GM19023 (cell line): ENCODE measurements around the gene NUAK1.
"Not testable (repeated sequence)": the region's sequence is repeated elsewhere in the genome, so short reads cannot be mapped to it uniquely, and the experiment has no call there.

ENCODE experiments used
- ATAC-seq: cut with Tn5 transposase; IDR thresholded peaks from one replicate; pipeline ENCODE4 v1.9.1; 2021; ENCODE audit warnings: mild to moderate bottlenecking, moderate library complexity; ENCODE audit not compliant: unreplicated experiment

The NUAK1 gene

DNA sequence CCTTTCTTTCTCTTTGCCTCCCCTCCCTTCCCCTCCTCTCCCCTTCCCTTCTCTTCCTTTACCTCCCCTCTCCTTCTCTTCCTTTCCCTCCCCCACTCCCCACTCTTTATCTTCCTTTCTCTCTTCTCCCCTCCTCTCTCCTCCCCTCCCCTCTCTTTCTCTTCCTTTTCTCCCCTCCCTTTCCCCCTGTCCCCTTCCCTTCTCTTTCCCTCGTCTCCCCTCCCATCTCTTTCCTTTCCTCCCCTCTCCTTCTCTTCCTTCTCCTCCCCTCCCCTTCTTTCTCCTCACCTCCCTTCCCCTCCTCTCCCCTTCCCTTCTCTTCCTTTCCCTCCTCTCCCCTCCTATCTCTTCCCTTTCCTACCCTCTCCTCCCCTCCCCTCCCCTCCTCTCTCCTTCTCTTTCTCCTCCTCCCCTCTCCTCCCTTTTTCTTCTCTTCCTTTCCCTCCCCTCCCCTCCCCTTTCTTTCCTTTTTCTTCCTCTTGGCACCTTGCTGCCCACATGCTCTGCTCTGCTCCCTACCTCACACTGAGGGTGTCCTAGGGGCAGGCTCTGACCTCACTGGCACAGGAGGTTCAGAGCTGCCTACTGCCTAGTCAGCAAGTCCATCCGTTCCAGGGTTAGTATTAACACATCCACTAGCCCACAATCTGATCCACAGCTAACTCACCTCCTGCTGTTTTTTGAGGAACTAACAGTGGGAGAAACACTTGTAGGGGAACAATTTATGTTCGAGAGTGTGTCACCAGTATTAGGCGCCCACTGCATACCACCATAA, 101.0 kb downstream of the NUAK1 start:
- ATAC-seq: no peak

DNA sequence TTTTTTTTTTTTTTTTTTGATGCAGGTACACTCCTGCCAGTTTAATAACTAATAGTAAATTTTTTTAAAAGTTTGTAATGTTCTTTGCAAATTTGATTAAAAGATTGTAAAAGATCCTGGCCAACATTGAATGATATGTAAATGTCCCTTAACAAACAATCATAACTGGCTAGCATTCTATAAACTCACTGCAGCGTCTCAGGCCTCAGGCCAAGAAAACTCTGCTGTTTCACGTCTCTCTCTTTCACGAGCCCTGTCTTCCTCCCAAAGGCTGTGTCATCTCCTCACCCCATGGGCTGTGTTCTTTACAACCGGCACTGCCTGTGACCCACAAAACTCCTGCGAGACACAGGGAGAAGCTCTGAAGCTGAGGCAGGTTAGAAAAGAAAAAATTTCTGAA, 103.3 kb downstream of the NUAK1 start:
- ATAC-seq: no peak

DNA sequence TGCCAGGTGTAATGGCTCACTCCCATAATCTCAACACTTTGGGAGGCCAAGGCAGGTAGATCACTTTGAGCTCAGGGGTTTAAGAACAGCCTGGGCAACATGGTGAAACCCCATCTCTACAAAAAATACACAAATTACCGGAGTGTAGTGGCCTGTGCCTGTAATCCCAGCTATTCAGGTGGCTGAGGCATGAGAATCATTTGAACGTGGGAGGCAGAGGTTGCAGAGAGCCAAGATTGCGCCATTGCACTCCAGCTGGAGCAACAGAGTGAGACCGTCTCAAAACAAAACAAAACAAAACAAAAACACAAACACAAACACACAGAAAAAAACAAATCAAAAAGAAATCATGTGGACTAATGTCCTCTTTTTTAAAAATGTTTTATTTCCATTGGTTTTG, 104.4 kb downstream of the NUAK1 start:
- ATAC-seq: no peak

DNA sequence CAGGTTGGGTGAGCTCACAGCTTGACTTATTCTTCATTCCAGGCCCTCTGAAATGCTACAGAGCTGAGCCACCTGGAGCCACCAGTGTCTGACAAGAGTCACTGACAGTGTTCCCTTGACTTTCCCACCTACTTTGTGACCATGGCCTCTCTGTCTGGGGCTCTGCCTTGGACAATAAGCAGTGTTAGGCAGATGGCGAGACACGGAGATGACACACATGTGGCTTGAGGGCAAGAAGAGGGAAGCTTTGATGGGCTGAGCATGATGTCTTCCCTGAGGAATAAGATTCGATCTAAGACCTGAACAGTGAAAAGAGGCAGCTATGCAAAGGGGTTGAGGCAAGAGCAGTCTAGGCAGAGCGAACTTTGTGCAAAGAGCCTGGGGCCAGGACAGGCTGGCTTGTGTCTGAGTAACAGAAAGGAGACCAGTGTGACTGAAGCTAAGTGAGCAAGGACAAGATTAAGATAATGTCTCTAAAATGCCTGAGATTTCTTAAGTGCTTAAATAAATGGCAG, 105.5 kb downstream of the NUAK1 start:
- ATAC-seq: no peak

DNA sequence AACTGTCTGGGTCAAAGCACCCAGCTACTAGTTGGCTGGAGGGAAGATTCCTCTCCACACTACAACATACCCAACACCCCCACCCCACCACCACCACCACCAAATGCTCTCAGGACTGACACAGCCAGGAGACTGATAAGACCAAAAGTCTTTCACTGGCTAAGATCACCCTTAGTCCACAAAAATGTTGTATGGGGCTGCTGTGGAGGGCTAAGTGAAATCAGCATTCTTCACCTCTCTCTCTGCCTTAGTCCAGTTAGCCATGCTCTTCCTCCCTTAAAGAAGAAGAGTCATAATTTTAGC, 106.2 kb downstream of the NUAK1 start:
- ATAC-seq: no peak

DNA sequence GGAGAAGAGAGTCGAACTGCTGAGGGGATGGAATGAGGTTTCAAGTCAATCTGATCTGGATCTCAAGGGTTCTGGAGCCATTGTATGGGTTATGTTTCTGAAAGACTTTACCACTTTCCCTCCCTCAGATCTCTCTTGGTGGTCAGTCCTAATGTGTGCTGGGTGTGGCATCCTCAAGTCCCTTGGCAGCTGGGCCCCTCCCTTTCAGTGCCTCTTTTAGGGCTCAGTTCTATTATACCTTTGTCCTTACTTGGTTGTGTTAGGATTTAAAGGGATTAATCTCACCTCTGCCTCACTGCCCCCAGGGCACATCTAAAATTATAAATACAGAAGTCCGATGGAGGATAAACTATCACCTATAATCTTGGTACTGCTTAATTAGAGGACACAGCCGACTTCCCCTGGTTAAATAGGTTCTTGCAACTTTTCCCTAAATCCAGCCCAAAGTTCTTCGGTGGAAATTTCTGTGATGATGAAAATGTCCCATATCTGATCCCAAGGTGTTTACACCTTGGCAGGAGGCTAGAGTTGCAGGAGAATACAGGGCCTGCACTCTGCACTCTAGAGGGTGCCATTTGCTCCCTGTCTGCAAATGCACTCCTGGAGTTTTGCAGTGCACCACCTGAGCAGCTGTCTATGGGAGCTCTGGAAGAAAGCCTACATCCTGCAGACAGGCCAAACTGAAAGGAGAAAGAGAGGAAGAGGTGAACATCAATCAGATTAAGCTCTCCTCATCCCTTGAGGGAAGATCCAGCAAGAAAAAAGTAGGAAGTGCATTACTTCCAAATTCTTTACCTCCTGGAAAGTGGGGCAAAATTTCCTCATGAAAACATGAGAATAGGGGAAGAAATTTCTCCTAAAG, 106.8 kb downstream of the NUAK1 start:
- no peak for ATAC-seq

DNA sequence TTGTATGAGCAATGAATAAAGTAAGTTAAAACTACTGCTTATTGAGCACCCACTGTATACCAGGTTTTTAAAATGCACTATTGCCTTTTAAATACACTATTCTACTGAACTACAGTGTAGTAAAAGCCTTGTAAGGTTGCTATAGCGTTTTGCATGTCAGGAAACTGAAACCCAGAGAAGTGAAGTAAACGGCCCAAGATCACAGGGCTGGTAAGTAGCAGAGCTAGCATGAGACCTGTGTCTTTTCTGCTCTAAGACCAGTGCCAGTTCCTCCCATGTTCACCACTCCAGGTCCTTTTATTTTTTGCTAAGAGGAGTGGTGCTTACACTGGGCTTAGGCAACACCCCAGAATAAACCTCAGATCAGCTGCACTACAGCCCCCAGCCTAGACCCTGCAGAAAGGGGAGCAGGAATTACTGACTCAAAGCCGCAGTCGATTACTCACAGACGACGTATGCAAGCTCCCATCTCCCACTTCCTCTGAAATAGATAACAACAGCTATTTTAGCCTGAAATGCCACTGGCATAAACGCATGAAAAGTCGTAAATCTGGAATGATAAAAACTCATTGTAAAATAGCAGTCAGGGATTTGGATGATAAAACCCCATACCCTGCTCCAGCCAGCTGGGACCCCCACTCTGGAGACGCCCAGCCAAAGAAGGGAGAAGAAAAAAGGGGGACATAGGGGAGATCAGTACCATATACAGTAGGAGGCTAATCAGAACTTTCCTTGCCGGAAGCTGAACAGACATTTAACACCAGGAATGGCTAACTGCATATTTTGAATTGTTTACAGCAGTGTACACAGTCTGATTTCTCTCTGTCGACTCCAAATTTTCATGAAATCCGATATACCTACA, 108.3 kb downstream of the NUAK1 start:
- ATAC-seq: no peak

DNA sequence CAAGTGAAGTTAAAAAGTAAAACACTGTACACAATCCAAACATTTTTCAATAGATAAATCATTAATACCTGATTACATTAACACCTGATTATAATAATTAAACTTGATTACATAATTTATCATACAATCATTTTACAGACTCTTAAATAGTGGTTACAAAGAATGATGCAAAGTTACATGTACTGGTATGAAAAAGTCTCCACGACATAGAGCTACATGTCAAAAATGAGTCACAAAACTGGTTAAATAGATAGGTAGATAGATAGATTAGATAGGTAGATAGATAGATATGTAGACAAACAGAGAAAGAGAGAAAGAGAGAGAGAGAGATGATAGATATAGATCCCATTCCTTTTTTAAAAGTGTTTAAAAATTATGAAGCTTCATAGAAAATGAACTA, 109.2 kb downstream of the NUAK1 start:
- no peak for ATAC-seq

DNA sequence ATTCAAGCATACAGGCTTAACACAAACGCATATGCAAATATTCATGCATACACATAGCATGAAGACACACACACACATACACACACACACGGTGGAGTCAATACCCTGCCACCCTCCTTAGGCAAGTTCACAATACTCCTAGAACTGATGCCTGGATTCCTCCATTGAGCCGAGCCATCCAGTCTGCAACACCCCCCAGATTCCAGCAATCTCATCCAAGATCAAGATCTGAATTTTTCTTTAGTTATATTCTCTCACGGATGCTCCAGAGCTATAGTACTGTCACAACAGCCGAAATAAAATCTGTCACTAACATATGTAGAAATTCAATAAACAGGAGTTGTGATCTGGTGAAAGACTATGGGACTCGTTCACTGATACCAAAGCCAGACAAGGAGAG, 110.8 kb downstream of the NUAK1 start:
- ATAC-seq: no peak

DNA sequence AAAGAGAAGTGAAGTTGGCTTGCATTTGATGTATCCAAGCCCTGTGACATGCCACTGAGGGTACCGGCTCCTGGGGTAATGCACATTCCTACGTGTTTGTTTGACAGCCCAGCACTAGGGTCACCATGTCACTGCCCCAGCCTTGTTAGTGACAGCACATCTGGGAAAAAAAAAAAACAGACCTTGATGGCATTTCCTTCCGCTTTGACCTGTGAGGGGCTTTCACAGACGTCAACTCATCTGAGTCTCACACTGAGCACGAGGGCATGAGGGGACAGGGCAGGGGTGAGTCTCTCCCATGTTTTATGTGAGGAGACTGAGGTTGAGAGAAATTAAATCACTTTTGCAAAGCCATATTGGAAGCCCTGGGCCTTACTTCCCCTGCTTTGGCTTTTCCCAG, 111.5 kb downstream of the NUAK1 start:
- ATAC-seq: no peak

DNA sequence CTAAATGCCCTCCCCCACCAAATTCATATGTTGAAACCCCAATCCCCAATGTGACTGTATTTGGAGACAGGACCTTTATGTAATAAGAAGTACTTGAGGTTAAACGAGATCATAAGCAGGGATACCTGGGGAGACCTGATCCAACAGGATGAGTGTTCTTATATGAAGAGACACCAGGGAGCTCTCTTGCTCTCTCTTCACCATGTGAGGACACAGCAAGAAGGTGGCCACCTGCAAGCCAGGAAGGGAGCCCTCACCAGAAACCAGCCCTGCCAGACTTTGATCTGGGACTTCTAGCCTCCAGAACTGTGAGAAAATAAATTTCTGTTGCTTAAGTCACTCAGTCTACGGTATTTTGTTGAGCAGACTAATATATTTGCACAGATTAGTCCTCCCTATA, 113.6 kb downstream of the NUAK1 start:
- no peak for ATAC-seq

DNA sequence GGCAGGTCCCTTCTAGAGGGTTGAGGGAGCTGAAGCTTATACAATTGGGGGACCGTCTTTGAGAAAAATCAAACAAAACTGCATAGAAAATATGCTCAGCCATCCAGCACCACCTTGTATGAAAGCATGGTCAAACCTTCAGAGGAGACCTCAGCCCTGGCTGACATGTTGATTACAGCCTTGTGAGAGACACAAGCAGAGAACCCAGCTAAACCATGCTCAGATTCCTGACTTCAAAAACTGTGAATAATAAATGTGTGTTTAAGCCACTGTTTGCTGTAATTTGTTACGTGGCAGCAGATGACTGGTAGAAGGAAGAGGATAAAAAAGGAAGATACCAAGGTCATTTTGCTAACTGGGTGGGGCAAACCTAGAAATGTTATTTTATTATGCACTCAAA, 115.7 kb downstream of the NUAK1 start:
- ATAC-seq: no peak

DNA sequence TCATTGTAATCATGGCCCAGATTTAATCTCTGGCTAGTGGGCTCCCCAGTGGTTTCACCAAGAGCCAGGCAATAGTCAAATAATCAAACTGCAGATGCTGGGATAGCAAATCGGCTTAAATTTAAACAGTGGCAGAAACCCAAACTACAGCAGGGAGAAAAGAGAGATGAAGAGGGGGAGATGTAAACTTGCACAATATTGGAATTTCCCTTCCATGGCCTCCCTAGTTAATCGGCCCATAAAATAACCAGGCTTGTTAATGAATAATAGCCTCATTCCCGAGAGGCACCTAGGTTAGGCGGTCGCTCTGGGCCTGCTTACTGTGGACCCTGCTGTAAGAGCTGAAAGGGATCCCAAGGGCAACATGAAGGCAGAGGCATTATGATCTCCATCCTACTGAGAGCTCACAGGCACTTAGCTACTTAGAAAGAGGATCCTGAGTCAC, 116.2 kb downstream of the NUAK1 start:
- no peak for ATAC-seq

DNA sequence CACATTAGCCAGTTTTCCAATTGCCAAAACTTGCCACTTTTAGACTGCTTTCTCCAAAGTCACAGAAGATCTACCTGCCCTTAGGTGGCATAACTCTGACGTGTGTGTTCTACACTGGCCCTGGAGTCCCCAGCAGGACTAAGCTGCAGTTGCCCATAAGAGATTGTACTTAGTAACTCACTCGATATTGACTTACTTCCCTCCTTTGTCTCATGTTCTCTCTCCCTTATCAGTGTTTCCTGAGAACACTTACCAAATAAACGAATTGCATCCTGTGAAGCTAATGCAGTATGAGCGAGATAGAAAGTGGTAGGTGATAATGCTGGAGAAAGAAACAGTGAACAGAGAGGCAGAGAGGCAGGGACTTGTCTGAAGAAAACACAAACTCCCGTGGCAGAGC, 117.2 kb downstream of the NUAK1 start:
- ATAC-seq: no peak

DNA sequence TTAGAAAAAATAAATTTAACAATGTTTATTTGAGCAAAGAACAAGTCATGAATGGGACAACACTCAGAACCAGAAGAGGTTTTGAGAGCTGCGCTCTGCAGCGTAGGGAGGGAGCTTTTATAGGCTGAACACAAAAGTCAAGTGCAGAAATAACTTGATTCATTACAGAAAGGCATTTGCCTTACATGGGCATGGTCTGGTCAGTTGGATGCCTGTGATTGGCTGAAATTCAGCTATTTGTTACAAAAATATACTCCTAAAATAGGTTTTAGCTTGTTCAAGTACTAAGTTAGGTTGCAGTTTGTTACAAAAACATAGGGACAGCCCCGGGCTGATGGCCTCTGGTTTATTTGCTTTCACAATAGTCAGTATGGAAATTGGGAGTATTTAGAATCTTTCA, 118.0 kb downstream of the NUAK1 start:
- ATAC-seq: no peak

DNA sequence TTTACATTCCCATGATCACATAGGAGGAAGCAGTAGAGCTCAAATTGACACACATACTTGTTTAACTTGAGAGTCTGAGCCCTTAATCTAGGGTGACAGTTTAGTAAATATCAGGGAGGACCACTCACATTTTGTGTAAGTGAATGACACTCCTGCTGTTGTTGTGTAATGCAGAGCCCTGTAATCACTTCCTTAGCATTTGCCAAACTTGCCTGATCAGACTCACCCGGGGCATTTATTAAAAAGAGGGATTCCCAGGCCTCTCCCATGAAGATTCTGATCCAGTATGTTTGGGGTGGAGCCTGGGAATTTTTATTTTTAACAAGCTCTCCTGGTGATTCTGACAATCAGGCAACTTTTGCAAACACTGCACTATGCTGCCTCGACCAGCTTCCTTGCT, 119.6 kb downstream of the NUAK1 start:
- no peak for ATAC-seq

DNA sequence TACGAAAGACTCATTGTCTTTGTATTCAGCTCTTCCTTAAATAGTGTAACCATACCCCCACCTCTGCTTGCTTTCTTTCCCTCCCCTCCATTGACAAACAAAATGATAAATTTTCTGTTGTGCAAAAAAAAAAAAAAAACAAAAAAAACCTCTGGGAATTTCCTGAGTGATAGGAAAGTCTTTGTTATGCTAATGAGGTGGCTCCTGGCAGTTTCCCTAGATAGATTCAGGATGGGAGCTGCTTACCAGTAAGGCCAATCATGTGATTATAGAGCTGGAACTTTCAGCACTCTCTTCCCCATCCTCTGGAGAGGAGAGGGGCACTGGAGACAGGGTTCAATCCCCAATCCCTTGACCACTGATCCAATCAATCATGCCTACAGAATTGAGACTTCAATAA, 120.5 kb downstream of the NUAK1 start:
- ATAC-seq: no peak

DNA sequence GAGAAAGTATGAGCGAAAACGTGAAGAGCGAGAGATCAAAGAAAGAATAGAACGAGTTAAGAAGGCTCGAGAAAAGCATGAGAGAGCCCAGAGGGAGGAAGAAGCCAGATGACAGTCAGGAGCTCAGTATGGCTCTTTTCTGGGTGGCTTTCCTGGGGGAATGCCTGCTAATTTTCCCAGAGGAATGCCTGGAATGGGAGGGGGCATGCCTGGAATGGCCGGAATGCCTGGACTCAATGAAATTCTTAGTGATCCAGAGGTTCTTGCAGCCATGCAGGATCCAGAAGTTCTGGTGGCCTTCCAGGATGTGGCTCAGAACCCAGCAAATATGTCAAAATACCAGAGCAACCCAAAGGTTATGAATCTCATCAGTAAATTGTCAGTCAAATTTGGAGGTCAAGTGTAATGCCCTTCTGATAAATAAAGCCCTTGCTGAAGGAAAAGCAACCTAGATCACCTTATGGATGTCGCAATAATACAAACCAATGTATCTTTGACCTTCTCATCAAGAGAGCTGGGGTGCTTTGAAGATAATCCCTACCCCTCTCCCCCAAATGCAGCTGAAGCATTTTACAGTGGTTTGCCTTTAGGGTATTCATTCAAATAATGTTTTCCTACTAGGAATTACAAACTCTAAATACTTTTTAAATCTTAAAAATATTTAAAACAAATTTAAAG, 122.0 kb downstream of the NUAK1 start:
- ATAC-seq: not testable (repeated sequence)

DNA sequence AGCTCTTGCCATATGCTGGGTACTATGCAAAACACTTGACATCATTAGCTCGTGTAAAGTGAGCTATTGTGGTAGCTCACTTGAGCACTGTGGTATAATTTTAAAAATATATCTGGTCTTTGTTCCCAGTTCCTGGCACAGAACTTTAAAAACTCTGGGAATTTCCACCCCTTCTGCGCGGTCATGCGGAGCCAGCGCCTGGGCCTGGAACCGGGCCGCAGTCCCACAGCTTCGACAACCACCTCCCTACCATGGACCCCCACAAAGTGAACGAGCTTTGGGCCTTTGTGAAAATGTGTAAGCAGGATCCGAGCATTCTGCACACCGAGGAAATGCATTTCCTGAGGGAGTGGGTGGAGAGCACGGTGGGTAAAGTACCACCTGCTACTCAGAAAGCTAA, 123.1 kb downstream of the NUAK1 start:
- ATAC-seq: no peak

DNA sequence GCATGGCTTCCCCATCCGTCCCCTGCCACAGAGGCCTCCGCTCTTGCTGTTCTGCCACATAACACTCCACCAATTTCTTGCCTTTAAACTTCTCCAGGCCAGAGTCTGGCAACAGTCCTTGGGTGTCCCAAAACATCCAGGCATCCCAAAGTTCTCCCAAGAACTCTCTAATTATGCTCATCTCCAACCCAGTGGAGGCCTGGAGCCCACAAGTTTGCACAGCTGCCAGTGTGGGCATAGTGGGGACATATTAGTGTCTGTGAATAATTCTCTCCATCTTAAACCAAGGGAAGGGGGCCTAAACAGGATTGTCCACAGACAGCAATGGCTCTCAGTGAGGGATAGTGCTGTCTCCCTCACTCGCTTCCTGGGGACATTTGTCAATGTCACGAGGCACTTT, 124.8 kb downstream of the NUAK1 start:
- ATAC-seq: no peak
